ENCODE measurements around the gene PRKRA.

- TF ChIP-seq CTCF (IDR thresholded peaks at IDR 0.05 in 8 of 11, conservative IDR thresholded peaks at IDR 0.05 in 3 of 11) (no peak), POLR2A (IDR thresholded peaks at IDR 0.05) (no peak), POLR2AphosphoS5 (IDR thresholded peaks at IDR 0.05) (no peak)
Observed at GRCh38 chr2:178427458-178427857, 23.5 kb downstream of the PRKRA start.

All from spleen (tissue), 7 donors.